Rectal smooth muscle tissue (tissue), 1 donor: ENCODE measurements around the gene LRMDA.

Experiments
- H3K27ac ChIP-seq: one replicate; pipeline ENCODE4 v1.7.0; 2013; ENCODE audit warnings: low read depth, low read length, inconsistent platforms
- H3K27me3 ChIP-seq: one replicate; pipeline ENCODE4 v1.7.0; 2013; ENCODE audit warnings: low read length; ENCODE audit not compliant: control insufficient read depth, insufficient read depth
- H3K36me3 ChIP-seq: one replicate; pipeline ENCODE4 v1.7.0; 2013; ENCODE audit warnings: low read length; ENCODE audit not compliant: control insufficient read depth, insufficient read depth
- H3K4me1 ChIP-seq: one replicate; pipeline ENCODE4 v1.7.0; 2013; ENCODE audit warnings: low read length; ENCODE audit not compliant: control insufficient read depth, insufficient read depth
- H3K4me3 ChIP-seq: one replicate; pipeline ENCODE4 v1.7.0; 2013; ENCODE audit warnings: low read length
- H3K9ac ChIP-seq: one replicate; pipeline ENCODE4 v1.7.0; 2013; ENCODE audit warnings: low read length

Gene LRMDA

DNA sequence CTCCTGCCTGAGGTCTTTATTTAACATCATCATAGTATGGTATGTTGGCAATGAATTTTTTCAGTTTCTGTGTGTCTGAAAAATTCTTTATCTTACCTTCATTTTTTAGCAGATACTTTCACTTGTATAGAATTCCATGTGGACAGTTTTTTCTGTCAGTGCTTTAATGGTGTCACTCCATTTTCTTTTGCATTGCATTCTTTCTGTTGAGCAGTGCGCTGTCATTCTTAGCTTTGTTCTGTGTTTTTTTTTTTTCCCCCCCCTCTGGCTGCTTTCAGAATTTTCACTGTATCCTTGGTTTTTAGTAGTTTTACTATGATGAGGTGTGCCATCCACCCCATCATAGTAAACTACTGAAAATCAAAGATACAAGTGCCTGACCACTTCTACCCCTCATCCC, 120.7 kb downstream of the LRMDA start:
- Histone ChIP-seq H3K9ac (no peak overlapping the region), H3K27ac (no peak overlapping the region), H3K36me3 (no peaks in the 10 kb centered on the region), H3K4me1 (no peaks in the 10 kb centered on the region), H3K4me3 (no peak overlapping the region), H3K27me3 (no peaks in the 10 kb centered on the region)

DNA sequence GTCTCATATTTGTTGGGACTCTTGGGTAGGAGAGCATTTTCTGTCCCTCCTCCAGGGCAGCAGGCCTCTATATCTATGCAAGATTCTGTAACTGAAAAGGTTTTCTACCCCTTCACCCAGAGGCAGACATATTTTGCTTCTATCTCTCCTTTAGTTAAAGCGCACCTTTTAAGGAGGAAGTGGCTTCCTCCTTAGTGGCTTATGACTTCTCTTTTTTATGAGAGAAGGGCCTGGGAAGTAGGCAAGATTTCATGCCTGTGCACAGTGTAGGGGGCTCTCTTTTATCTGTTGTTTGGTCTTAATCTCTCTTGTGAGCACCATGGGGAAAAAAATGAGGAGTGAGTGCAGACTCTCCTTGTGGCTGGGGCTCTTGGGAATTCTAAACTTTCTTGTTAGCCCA, 122.1 kb downstream of the LRMDA start:
- no peaks in the 10 kb centered on the region for H3K27me3 ChIP-seq
- H3K36me3 ChIP-seq = no peaks in the 10 kb centered on the region
- no peak overlapping the region for H3K4me3 ChIP-seq
- H3K9ac ChIP-seq = no peak overlapping the region
- H3K4me1 ChIP-seq = no peaks in the 10 kb centered on the region
- H3K27ac ChIP-seq = no peak overlapping the region

DNA sequence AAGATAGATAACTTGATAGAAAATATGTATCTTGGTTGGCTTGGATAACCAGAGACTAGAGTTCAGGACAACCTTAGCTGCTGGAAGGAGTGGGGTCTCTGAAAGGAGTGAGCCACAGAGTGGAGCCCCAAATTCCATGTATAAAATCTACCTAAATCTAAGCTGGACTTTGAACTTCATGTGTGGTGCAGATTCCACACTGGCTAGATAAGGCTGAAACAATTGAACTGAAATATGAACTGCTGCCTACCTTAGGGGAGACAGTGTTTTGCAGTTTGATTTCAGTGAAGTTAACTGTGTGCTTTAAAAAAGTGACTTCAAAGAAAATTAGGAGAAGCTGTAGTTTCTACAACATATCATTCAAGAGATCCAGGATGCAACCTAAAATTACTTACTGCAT, 123.9 kb downstream of the LRMDA start:
- Histone ChIP-seq H3K9ac (no peak overlapping the region), H3K4me3 (no peak overlapping the region), H3K4me1 (no peaks in the 10 kb centered on the region), H3K27ac (no peak overlapping the region), H3K27me3 (no peaks in the 10 kb centered on the region), H3K36me3 (no peaks in the 10 kb centered on the region)

GRCh38 chr10:75556320-75556719, 124.9 kb downstream of the LRMDA start:
- no peak overlapping the region for H3K4me3 ChIP-seq
- H3K9ac ChIP-seq = no peak overlapping the region
- H3K4me1 ChIP-seq = no peaks in the 10 kb centered on the region
- H3K27ac ChIP-seq = no peak overlapping the region
- no peaks in the 10 kb centered on the region for H3K27me3 ChIP-seq
- H3K36me3 ChIP-seq = no peaks in the 10 kb centered on the region

DNA sequence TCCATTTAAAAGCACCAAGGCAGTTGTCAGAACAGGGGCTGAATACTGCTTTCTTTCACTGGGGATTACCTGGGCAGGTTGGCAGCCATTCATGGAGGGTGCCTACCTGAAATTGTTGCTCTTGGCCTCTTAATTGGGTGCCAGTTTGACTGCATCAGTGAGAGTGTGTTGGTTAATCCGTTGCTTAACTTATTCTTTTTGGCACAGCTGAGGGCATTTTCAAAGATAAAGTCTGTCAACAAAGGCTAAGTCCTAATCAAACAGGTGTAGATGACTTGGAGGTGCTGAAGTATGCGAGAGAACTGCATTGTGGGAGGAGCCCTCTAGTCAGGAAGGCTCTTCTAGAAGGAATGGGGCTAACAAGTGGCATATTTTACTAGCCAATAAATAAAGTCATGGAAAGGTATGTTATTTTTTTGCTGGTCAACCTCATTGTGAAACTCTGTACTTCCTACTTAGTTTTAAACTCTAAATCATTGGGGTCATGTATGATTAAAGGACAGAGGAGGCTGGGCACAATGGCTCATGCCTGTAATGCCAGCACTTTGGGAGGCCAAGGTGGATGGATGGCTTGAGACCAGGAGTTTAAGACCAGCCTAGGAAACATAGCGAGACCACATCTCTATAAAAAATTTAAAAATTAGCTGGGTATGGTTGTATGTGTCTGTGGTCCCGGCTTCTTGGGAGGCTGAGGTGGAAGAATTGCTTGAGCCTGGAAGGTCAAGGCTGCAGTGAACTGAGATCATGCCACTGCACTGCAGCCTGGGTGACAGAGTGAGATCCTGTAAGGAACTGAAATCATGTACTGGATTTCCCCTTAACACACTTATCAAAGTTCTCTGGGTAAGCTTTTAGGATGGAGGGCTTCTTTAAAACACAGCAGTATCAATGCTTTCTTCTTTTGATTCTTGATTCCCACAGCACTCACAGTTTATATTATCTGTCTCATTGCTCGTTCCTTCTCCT, 134.1 kb downstream of the LRMDA start:
- H3K4me3 ChIP-seq = no peak overlapping the region
- no peak overlapping the region for H3K27ac ChIP-seq
- peaks cover 7% of the 10 kb centered on the region for H3K4me1 ChIP-seq
- H3K27me3 ChIP-seq = no peaks in the 10 kb centered on the region
- H3K36me3 ChIP-seq = no peaks in the 10 kb centered on the region
- no peak overlapping the region for H3K9ac ChIP-seq

DNA sequence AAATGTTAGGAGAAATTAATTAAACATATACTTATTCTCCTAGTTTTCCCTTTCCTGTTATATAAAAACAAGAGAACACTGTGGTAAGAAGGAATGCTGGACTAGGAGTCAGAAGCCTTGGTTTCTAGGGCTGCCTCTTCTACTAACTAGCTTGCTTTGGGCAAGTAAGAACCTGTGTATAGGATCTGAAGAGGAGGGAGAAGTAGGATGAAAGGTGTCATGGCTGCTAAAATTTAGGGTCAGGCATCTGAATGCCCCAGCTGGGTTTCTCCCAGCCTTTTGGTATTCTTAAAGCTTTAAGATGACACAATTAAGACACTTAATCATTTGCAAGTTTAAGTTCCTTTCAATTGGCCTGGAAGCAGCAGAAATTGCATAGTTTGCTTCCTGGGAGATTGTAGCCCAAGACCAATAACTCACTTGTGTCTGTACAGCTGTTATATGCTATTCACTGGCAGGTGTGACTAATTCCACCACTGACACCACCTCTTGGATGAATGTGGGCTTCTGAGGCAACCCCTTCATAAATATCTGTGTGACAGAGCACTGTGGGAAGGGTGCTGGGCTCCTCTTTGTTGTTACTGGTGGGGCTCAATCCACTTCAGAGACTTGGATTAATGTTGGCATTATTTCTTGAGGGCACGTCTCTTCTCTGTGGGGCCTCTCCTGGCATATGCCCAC, 137.2 kb downstream of the LRMDA start:
- peaks cover 7% of the 10 kb centered on the region for H3K4me1 ChIP-seq
- no peaks in the 10 kb centered on the region for H3K36me3 ChIP-seq
- no peak overlapping the region for H3K4me3 ChIP-seq
- H3K9ac ChIP-seq = no peak overlapping the region
- no peak overlapping the region for H3K27ac ChIP-seq
- no peaks in the 10 kb centered on the region for H3K27me3 ChIP-seq

GRCh38 chr10:75569506-75569905, 138.1 kb downstream of the LRMDA start:
- H3K27me3 ChIP-seq = no peaks in the 10 kb centered on the region
- H3K27ac ChIP-seq = no peak overlapping the region

GRCh38 chr10:75572478-75572877, 141.1 kb downstream of the LRMDA start:
- Histone ChIP-seq H3K4me1 (peaks cover 7% of the 10 kb centered on the region), H3K27me3 (no peaks in the 10 kb centered on the region), H3K27ac (no peak overlapping the region), H3K4me3 (no peak overlapping the region), H3K36me3 (no peaks in the 10 kb centered on the region), H3K9ac (no peak overlapping the region)

More at GRCh38 chr10:75569506-75569905, 138.1 kb downstream of the LRMDA start:
- H3K4me3 ChIP-seq = no peak overlapping the region
- no peaks in the 10 kb centered on the region for H3K36me3 ChIP-seq
- peaks cover 7% of the 10 kb centered on the region for H3K4me1 ChIP-seq
- no peak overlapping the region for H3K9ac ChIP-seq

DNA sequence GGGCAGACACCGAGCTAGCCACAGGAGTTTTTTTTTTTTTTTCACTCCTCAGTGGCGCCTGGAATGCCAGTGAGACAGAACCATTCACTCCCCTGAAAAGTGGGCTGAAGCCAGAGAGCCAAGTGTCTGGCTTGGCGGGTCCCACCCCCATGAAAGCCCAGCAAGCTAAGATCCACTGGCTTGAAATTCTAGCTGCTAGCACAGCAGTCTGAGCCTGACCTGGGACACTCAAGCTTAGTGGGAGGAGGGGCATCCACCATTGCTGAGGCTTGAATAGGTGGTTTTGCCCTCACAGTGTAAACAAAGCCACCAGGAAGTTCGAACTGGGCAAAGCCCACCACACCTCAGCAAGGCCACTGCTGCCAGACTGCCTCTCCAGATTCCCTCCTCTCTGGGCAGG, 144.5 kb downstream of the LRMDA start:
- no peaks in the 10 kb centered on the region for H3K4me1 ChIP-seq
- no peak overlapping the region for H3K4me3 ChIP-seq
- H3K9ac ChIP-seq = no peak overlapping the region
- H3K36me3 ChIP-seq = no peaks in the 10 kb centered on the region
- H3K27me3 ChIP-seq = no peaks in the 10 kb centered on the region
- H3K27ac ChIP-seq = no peak overlapping the region

DNA sequence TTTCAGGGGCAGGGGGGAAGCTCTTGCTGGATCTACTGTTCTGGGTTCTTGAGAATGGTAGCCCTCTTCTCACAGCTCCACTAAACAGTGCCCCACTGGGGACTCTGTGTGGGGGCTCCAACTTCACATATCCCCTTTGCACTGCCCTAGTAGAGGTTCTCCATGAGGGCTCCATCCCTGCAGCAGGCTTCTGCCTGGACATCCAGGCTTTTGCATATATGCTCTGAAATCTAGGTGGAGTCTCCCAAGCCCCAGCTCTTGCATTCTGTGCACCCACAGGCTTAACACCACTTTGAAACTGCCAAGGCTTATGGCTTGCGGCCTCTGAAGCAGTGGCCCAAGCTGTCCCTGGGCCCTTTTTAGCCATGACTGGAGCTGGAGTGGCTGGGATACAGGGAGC, 150.7 kb downstream of the LRMDA start:
- H3K36me3 ChIP-seq = no peaks in the 10 kb centered on the region
- H3K9ac ChIP-seq = no peak overlapping the region
- no peaks in the 10 kb centered on the region for H3K4me1 ChIP-seq
- H3K27me3 ChIP-seq = no peaks in the 10 kb centered on the region
- H3K4me3 ChIP-seq = no peak overlapping the region
- no peak overlapping the region for H3K27ac ChIP-seq

DNA sequence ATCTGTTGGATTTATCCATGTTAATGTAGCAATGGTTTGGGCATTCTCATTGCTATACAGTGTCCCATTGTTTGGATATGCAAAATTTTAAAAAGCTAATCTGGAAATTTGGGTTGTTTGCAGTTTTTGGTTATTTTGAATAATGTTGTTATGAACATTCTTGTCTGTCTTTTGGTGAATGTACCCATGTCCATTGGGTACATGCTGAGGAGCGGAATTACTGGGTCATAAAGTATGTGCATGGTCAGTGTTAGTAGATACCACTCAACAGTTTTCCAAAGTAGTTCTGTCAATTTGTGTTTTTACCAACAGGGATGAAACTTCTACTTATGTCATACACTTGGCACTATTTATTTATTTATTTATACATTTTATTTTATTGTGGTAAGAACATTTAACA, 153.9 kb downstream of the LRMDA start:
- H3K4me1 ChIP-seq = no peaks in the 10 kb centered on the region
- no peaks in the 10 kb centered on the region for H3K36me3 ChIP-seq

GRCh38 chr10:75586814-75587213, 155.4 kb downstream of the LRMDA start:
- Histone ChIP-seq H3K27me3 (no peaks in the 10 kb centered on the region), H3K27ac (no peak overlapping the region), H3K36me3 (no peaks in the 10 kb centered on the region), H3K4me1 (no peaks in the 10 kb centered on the region), H3K4me3 (no peak overlapping the region), H3K9ac (no peak overlapping the region)

More for the DNA sequence above, 153.9 kb downstream of the LRMDA start:
- Histone ChIP-seq H3K27me3 (no peaks in the 10 kb centered on the region), H3K4me3 (no peak overlapping the region), H3K9ac (no peak overlapping the region), H3K27ac (no peak overlapping the region)
